SK-N-SH (cell line): ENCODE data around the gene NSD1. TPM values are rescaled to one million over a fixed set of nuclear protein-coding genes. Genes with fewer than 3 reads are reported as not detected.

Experiments used
- CTCF ChIA-PET: fragments of 300-600, 350-600 bp; formaldehyde crosslinking; extraction: SDS; loops from one replicate; lab custom pipeline; 2021; lab: Yijun Ruan, JAX
- POLR2A ChIA-PET: fragments of 350-600 bp; sonication (Branson Sonifier 250); formaldehyde crosslinking; extraction: SDS; loops from one replicate; lab custom pipeline; 2020; ENCODE audit warnings: antibody characterized with exemption, inconsistent platforms; lab: Yijun Ruan, JAX
- DNase-seq: peaks from one replicate; pipeline ENCODE4 v3.0.0; 2012
- H2AFZ ChIP-seq: fragments of 200-600 bp; sonication (generic); 2 replicates; pipeline ENCODE4 v1.8.1; 2016; ENCODE audit warnings: antibody characterized with exemption, mild to moderate bottlenecking, low read depth
- H3F3A ChIP-seq: fragments of 200-600 bp; sonication (generic); replicated peaks from 2 replicates; pipeline ENCODE3; 2016; ENCODE audit warnings: antibody characterized with exemption, mild to moderate bottlenecking; ENCODE audit not compliant: insufficient read depth
- H3K27ac ChIP-seq, 2 experiments: fragments of 200-500 bp in 1 of 2; fragments of 200-600 bp in 1 of 2; sonication (Bioruptor generic) in 1 of 2; sonication (generic), shearing (Covaris generic) in 1 of 2; 2 replicates each; pipeline versions ENCODE4 v1.5.1 to v1.6.1; 2014 to 2016; ENCODE audit warnings: low read depth in 2 of 2, inconsistent platforms in 1 of 2, low read length in 1 of 2, mild to moderate bottlenecking in 1 of 2, mixed read lengths in 1 of 2
- H3K27me3 ChIP-seq: fragments of 200-600 bp; sonication (generic), shearing (Covaris generic); 2 replicates; pipeline ENCODE4 v1.6.1; 2016; ENCODE audit warnings: mixed run types; ENCODE audit not compliant: insufficient read depth
- H3K36me3 ChIP-seq, 2 experiments: fragments of 200-500 bp in 1 of 2; fragments of 200-600 bp in 1 of 2; sonication (Bioruptor generic) in 1 of 2; sonication (generic) in 1 of 2; replicated peaks in 1 of 2; 2 replicates each; pipeline versions ENCODE3 to v1.5.1; 2014 to 2016; ENCODE audit warnings: low read length in 1 of 2, mild to moderate bottlenecking in 1 of 2; ENCODE audit not compliant: insufficient read depth in 2 of 2, control insufficient read depth in 1 of 2
- H3K4me1 ChIP-seq, 2 experiments: fragments of 200-500 bp in 1 of 2; fragments of 200-600 bp in 1 of 2; sonication (Bioruptor generic) in 1 of 2; sonication (generic), shearing (Covaris generic) in 1 of 2; 2 replicates each; pipeline versions ENCODE4 v1.5.1 to v1.6.1; 2014 to 2016; ENCODE audit warnings: low read depth in 1 of 2, low read length in 1 of 2, mixed run types in 1 of 2; ENCODE audit not compliant: insufficient read depth in 2 of 2, control insufficient read depth in 1 of 2
- H3K4me2 ChIP-seq: fragments of 200-600 bp; sonication (generic), shearing (Covaris generic); 2 replicates; pipeline ENCODE4 v1.6.1; 2017; ENCODE audit warnings: mixed run types
- H3K4me3 ChIP-seq, 2 experiments: fragments of 200-500 bp in 1 of 2; fragments of 200-600 bp in 1 of 2; sonication (Bioruptor generic) in 1 of 2; sonication (generic), shearing (Covaris generic) in 1 of 2; 2 replicates each; pipeline versions ENCODE4 v1.5.1 to v1.8.1; 2014 to 2016; ENCODE audit warnings: low read depth in 2 of 2, inconsistent platforms in 1 of 2, low read length in 1 of 2, mild to moderate bottlenecking in 1 of 2, mixed read lengths in 1 of 2, moderate library complexity in 1 of 2
- H3K79me2 ChIP-seq: fragments of 200-600 bp; sonication (generic); 2 replicates; pipeline ENCODE4 v1.8.1; 2017; ENCODE audit warnings: mild to moderate bottlenecking; ENCODE audit not compliant: insufficient read depth
- H3K9ac ChIP-seq: fragments of 200-600 bp; sonication (generic); 2 replicates; pipeline ENCODE4 v1.6.1; 2017; ENCODE audit warnings: mixed run types
- H3K9me2 ChIP-seq: fragments of 200-600 bp; sonication (generic); 2 replicates; pipeline ENCODE4 v1.6.1; 2017; ENCODE audit warnings: mixed run types
- H3K9me3 ChIP-seq: fragments of 200-600 bp; sonication (generic); 2 replicates; pipeline ENCODE4 v1.6.1; 2017; ENCODE audit warnings: mixed run types, mild to moderate bottlenecking, moderate library complexity
- H4K20me1 ChIP-seq: fragments of 200-600 bp; sonication (generic); 2 replicates; pipeline ENCODE4 v1.6.1; 2017; ENCODE audit warnings: mild to moderate bottlenecking, mixed run types; ENCODE audit not compliant: insufficient read depth
- FOXJ3 ChIP-seq: sonication (generic); formaldehyde crosslinking; IDR thresholded peaks from 2 replicates; pipeline ENCODE4 v1.5.1; 2020; ENCODE audit warnings: mild to moderate bottlenecking, missing genetic modification reagents
- MXI1 ChIP-seq: IDR thresholded peaks from 2 replicates; pipeline ENCODE4 v1.6.1; 2012; ENCODE audit warnings: mild to moderate bottlenecking, low read depth, low read length, improper control_type of control experiment
- POLR2AphosphoS5 ChIP-seq: IDR thresholded peaks from 2 replicates; pipeline ENCODE4 v1.6.1; 2012; ENCODE audit warnings: low read depth, low read length
- RAD21 ChIP-seq: IDR thresholded peaks from 2 replicates; pipeline ENCODE4 v1.6.1; 2012; ENCODE audit warnings: mild to moderate bottlenecking, low read length
- SIN3A ChIP-seq: IDR thresholded peaks from 2 replicates; pipeline ENCODE4 v1.6.1; 2012; ENCODE audit warnings: low read depth, mild to moderate bottlenecking, low read length, moderate library complexity, borderline replicate concordance
- WGBS: methylation state at CpG from one replicate; pipeline ENCODE4 v1.1.6; 2017; ENCODE audit warnings: low lambda C conversion rate; 5-methylcytosine and 5-hydroxymethylcytosine counted together
- polyA plus RNA-seq, 3 experiments: library from polyadenylated mRNA; depleted of rRNA; stranded (reverse); fragments of >200 nt; gene quantifications; 2 replicates each; pipeline ENCODE4 v1.2.3, GENCODE V29; 2012
- TF ChIP-seq, protein P1 (sequence below): fragments of 200-600 bp; sonication (generic); IDR thresholded peaks from 2 replicates; pipeline ENCODE4 v1.6.1; 2017; ENCODE audit warnings: antibody characterized with exemption, mild to moderate bottlenecking, moderate library complexity

The NSD1 gene
- polyA plus RNA-seq, 1 of the 3 experiments (the other 2 are of a cell fraction): 6.7 TPM

DNA sequence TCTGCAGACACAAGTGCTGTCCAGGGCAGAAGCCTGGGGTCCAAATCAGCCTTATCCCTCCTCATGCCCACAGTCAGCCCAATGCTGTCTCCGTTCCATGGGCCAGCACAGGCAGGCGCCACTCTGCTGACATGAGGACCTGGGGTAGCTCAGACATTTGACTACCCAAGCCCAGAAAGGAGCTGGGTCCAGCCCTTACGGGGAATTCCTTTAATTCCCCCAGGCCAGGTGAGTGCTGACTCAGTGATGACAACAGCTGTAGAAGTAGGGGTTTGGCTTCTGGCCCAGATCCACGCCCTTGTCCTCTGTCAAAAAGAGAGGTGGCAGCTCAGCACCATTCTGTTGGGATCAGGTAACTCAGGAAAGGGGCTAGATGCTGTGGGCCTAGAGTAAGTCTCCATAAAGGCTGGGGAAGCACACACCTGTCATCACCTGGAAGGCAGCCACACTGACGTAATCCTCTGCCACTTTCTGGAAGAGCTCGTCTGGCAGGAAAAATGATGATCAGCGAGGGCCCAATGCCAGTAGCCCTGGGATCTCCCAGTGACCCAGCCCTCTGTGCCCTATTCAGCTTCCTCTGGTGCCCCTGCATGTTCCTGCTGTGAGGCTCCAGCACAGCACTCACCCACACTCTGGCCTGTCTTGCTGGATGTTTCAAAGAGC is 168.1 kb downstream of the NSD1 start:
- CTCF ChIA-PET: interaction anchor here (0.8 to 6.5 kb wide), 8 partner anchors 8 to 655 kb away, joined by 3 to 48 read pairs (median 4); no protein-coding TSS in a partner anchor
- POLR2A ChIA-PET: no interaction called here
- peak overlapping the region; percentile 98; the same call in 1 of the 2 replicates for H3K4me2 ChIP-seq
- H4K20me1 ChIP-seq: peaks cover 18% of the 10 kb centered on the region
- no peak overlapping the region for H2AFZ ChIP-seq
- H3K4me3 ChIP-seq: peak overlapping the region in 1 of 2 experiments; percentile 98; a peak in 1 of 4 replicates
- DNase-seq: no peak
- H3K4me1 ChIP-seq: peaks cover 0 to 28% of the 10 kb centered on the region in 2 experiments; a peak in 1 of 4 replicates
- H3K36me3 ChIP-seq: peaks cover 25 to 54% of the 10 kb centered on the region in 2 experiments
- no peaks in the 10 kb centered on the region for H3K9me2 ChIP-seq
- H3K79me2 ChIP-seq: peaks cover 49% of the 10 kb centered on the region
- H3K27me3 ChIP-seq: no peaks in the 10 kb centered on the region
- TF ChIP-seq SIN3A (no peak), POLR2AphosphoS5 (peak; percentile 18; the same call in 1 of the 2 replicates), MXI1 (no peak)
- TF ChIP-seq, all 33 proteins: peak for 1
- Histone ChIP-seq H3K9ac (no peak overlapping the region), H3K9me3 (no peaks in the 10 kb centered on the region), H3K27ac (no peak overlapping the region; a peak in 1 of 4 replicates), H3F3A (peaks cover 15% of the 10 kb centered on the region)
- 60% methylated on average over 2 of the region's 7 CpGs for WGBS

GRCh38 chr5:177302354-177303110 is 169.0 kb downstream of the NSD1 start:
- POLR2A ChIA-PET: interaction anchor here (1.2 to 1.5 kb wide), 2 partner anchors 49 to 169 kb away, joined by 4 to 5 read pairs; partner anchors contain the start of genes LMAN2 and NSD1
- WGBS: 52% methylated on average over 15 of the region's 24 CpGs
- H3K27me3 ChIP-seq: no peaks in the 10 kb centered on the region
- peak; percentile 52 for DNase-seq
- peak overlapping the region; percentile 76 to 79; a peak in 3 of 4 replicates for H3K27ac ChIP-seq
- H3K79me2 ChIP-seq: peaks cover 56% of the 10 kb centered on the region
- peak overlapping the region; percentile 90 for H3K9ac ChIP-seq
- no peaks in the 10 kb centered on the region for H3K9me2 ChIP-seq
- peaks cover 18% of the 10 kb centered on the region for H3F3A ChIP-seq
- CTCF ChIA-PET: interaction anchor here (0.8 to 6.5 kb wide), 6 partner anchors 9 to 189 kb away, joined by 3 to 48 read pairs (median 4); no protein-coding TSS in a partner anchor
- peaks cover 30 to 59% of the 10 kb centered on the region in 2 experiments for H3K36me3 ChIP-seq
- no peak overlapping the region for H2AFZ ChIP-seq
- no peaks in the 10 kb centered on the region for H3K9me3 ChIP-seq
- H3K4me2 ChIP-seq: peak overlapping the region; percentile 98
- TF ChIP-seq, protein P1, sequence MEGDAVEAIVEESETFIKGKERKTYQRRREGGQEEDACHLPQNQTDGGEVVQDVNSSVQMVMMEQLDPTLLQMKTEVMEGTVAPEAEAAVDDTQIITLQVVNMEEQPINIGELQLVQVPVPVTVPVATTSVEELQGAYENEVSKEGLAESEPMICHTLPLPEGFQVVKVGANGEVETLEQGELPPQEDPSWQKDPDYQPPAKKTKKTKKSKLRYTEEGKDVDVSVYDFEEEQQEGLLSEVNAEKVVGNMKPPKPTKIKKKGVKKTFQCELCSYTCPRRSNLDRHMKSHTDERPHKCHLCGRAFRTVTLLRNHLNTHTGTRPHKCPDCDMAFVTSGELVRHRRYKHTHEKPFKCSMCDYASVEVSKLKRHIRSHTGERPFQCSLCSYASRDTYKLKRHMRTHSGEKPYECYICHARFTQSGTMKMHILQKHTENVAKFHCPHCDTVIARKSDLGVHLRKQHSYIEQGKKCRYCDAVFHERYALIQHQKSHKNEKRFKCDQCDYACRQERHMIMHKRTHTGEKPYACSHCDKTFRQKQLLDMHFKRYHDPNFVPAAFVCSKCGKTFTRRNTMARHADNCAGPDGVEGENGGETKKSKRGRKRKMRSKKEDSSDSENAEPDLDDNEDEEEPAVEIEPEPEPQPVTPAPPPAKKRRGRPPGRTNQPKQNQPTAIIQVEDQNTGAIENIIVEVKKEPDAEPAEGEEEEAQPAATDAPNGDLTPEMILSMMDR: peak; percentile 19; the same call in 1 of the 2 replicates
- TF ChIP-seq RAD21: no peak
- no peak for TF ChIP-seq FOXJ3
- TF ChIP-seq, all 33 proteins: peak for 1
- peaks cover 0 to 28% of the 10 kb centered on the region in 2 experiments; a peak in 1 of 4 replicates for H3K4me1 ChIP-seq
- H3K4me3 ChIP-seq: peak overlapping the region; percentile 93 to 98
- H4K20me1 ChIP-seq: peaks cover 18% of the 10 kb centered on the region
